ENCODE results near the gene AUTS2.

Gene AUTS2

DNA sequence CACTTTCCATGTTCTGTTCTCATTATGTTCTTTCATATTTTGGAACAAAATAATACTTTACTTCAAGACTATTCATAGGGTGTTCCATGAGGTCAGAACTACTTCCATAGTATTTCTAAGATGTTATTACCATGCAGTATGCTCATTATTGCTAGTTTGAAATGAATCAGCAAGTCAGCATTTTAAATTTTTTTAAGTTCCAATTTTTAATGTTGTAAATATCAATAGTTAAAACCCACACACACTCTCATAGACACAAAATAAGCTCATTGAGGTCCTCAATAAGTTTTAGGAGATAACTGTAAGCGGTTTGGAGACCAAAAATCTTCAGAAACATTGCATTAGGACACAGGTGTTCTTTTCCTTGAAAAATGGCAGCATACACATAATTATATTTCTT lies 550.7 kb downstream of the AUTS2 start:
- ChIA-PET CTCF (no interaction called here), POLR2A (no interaction called here)
- no peak for DNase-seq (ENCODE audit: extremely low spot score)
- TF ChIP-seq LEF1 (IDR thresholded peaks at IDR 0.05; ENCODE audit: borderline replicate concordance) (no peak), NFRKB (IDR thresholded peaks at IDR 0.05) (no peak), L3MBTL2 (conservative IDR thresholded peaks at IDR 0.05) (no peak), FOXK2 (IDR thresholded peaks at IDR 0.05) (no peak), SUZ12 (IDR thresholded peaks at IDR 0.05) (no peak), FOXA1 (IDR thresholded peaks at IDR 0.05) (no peak), ELF4 (IDR thresholded peaks at IDR 0.05) (no peak)
- TF ChIP-seq, protein P1, sequence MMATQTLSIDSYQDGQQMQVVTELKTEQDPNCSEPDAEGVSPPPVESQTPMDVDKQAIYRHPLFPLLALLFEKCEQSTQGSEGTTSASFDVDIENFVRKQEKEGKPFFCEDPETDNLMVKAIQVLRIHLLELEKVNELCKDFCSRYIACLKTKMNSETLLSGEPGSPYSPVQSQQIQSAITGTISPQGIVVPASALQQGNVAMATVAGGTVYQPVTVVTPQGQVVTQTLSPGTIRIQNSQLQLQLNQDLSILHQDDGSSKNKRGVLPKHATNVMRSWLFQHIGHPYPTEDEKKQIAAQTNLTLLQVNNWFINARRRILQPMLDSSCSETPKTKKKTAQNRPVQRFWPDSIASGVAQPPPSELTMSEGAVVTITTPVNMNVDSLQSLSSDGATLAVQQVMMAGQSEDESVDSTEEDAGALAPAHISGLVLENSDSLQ (IDR thresholded peaks at IDR 0.05) = no peak

DNA sequence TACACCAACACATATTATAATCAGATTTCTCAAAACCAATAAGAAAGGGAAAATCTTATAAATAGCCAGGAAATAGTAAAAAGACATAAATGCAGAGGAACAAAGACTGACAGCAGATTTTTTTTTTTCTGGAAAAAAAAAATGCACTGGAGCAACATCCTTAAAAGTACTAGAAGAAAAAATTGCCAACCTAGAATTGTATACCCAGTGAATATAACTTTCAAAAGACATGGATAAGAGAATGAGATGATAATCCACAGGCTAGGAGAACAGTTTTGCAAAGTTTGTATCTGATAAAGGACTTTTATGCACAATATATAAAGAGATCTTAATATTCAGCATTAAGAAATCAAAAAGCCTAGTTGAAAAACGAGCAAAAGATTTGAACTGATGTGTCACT lies 554.0 kb downstream of the AUTS2 start:
- ChIA-PET POLR2A (no interaction called here), CTCF (no interaction called here)
- DNase-seq (ENCODE audit: extremely low spot score) = no peak
- no peak for TF ChIP-seq LEF1 (IDR thresholded peaks at IDR 0.05; ENCODE audit: borderline replicate concordance)
- TF ChIP-seq SP1 (IDR thresholded peaks at IDR 0.05) = no peak
- TF ChIP-seq HDGF (IDR thresholded peaks at IDR 0.05; ENCODE audit: borderline replicate concordance) = no peak
- no peak for TF ChIP-seq ZNF384 (IDR thresholded peaks at IDR 0.05)
- TF ChIP-seq FOXM1 (IDR thresholded peaks at IDR 0.05; ENCODE audit: borderline replicate concordance) = no peak
- no peak for TF ChIP-seq ELF4 (IDR thresholded peaks at IDR 0.05)
- TF ChIP-seq SUZ12 (IDR thresholded peaks at IDR 0.05) = no peak
- TF ChIP-seq ARNT (IDR thresholded peaks at IDR 0.05) = no peak
- no peak for TF ChIP-seq TARDBP (IDR thresholded peaks at IDR 0.05)
- TF ChIP-seq FOXK2 (IDR thresholded peaks at IDR 0.05) = no peak
- TF ChIP-seq CTBP1 (IDR thresholded peaks at IDR 0.05; ENCODE audit: borderline replicate concordance) = no peak
- no peak for TF ChIP-seq BHLHE40 (IDR thresholded peaks at IDR 0.05; ENCODE audit: borderline replicate concordance)
- TF ChIP-seq, protein P1 (IDR thresholded peaks at IDR 0.05) = no peak
- no peak for TF ChIP-seq FOXA1 (IDR thresholded peaks at IDR 0.05)
- TF ChIP-seq NFRKB (IDR thresholded peaks at IDR 0.05) = no peak
- no peak for TF ChIP-seq L3MBTL2 (conservative IDR thresholded peaks at IDR 0.05)

DNA sequence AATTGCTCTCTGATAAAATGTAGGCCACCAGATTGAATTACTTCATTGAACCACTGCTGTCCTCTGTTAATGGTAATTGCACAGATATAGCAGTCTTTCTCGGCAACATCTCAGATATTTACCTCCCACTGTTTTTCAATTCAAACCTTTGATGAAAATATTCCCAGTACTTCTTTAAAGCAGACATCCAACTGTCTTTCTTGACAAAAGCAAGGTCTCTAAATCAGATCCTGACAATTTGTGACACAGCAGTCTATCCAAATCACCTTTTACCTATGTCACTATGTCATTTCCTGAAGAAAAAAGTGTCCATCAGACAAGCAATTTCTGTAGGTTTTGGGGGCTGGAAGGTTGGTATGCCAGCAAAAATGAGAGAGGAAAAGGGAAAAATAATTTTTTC lies 555.7 kb downstream of the AUTS2 start:
- ChIA-PET POLR2A (no interaction called here), CTCF (interaction anchor here (2.1 kb wide), 1 partner anchor 111 kb away, joined by 5 read pairs; no protein-coding TSS in a partner anchor)
- no peak for DNase-seq (ENCODE audit: extremely low spot score)
- no peak for TF ChIP-seq FOXA1 (IDR thresholded peaks at IDR 0.05)
- TF ChIP-seq NFRKB (IDR thresholded peaks at IDR 0.05) = no peak
- no peak for TF ChIP-seq SP1 (IDR thresholded peaks at IDR 0.05)
- TF ChIP-seq ELF4 (IDR thresholded peaks at IDR 0.05) = no peak
- TF ChIP-seq L3MBTL2 (conservative IDR thresholded peaks at IDR 0.05) = no peak
- no peak for TF ChIP-seq ARNT (IDR thresholded peaks at IDR 0.05)
- no peak for TF ChIP-seq FOXM1 (IDR thresholded peaks at IDR 0.05; ENCODE audit: borderline replicate concordance)
- no peak for TF ChIP-seq BHLHE40 (IDR thresholded peaks at IDR 0.05; ENCODE audit: borderline replicate concordance)
- TF ChIP-seq TARDBP (IDR thresholded peaks at IDR 0.05) = no peak

DNA sequence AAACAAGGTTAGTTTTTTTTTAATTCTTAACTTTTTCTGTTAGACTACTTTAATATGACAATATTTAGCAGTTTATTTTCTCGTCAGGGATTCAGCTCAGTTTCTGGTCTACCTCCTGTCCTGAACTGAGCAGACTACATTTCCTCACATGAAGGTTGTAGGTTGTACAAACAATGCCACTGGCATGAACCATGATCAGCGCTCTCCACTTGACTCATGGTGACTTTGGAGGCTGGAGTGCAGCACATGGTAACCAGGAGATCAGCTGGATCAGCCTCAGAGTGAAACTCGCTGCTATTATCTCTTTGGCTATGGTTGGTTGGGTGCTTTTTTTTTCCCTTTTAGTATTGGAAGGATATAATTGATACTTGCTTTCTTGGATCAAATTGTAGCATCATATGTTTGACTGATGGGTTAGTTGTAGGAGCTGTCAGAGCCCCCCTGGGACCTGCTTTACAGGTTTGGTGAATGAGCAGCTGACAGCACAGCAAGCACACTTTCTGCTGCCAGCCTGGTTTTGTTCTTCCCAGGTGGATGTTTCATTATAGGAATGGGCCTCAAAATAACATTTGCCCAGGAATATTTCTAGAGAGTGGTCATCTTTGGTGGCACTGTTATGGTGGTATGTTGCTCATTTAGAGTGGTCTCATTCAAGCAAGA lies 556.4 kb downstream of the AUTS2 start:
- DNase-seq (ENCODE audit: extremely low spot score) = no peak
- ChIA-PET POLR2A (no interaction called here), CTCF (interaction anchor here (2.1 kb wide), 1 partner anchor 112 kb away, joined by 5 read pairs; no protein-coding TSS in a partner anchor)
- TF ChIP-seq L3MBTL2 (conservative IDR thresholded peaks at IDR 0.05) (no peak), TARDBP (IDR thresholded peaks at IDR 0.05) (no peak), LEF1 (IDR thresholded peaks at IDR 0.05; ENCODE audit: borderline replicate concordance) (no peak), ZNF384 (IDR thresholded peaks at IDR 0.05) (no peak), NFRKB (IDR thresholded peaks at IDR 0.05) (no peak), SP1 (IDR thresholded peaks at IDR 0.05) (no peak), ARNT (IDR thresholded peaks at IDR 0.05) (no peak), FOXK2 (IDR thresholded peaks at IDR 0.05) (no peak), HDGF (IDR thresholded peaks at IDR 0.05; ENCODE audit: borderline replicate concordance) (no peak), CTBP1 (IDR thresholded peaks at IDR 0.05; ENCODE audit: borderline replicate concordance) (no peak), FOXA1 (IDR thresholded peaks at IDR 0.05) (no peak), ELF4 (IDR thresholded peaks at IDR 0.05) (no peak), BHLHE40 (IDR thresholded peaks at IDR 0.05; ENCODE audit: borderline replicate concordance) (no peak)
- TF ChIP-seq, protein P1 (IDR thresholded peaks at IDR 0.05) = no peak

DNA sequence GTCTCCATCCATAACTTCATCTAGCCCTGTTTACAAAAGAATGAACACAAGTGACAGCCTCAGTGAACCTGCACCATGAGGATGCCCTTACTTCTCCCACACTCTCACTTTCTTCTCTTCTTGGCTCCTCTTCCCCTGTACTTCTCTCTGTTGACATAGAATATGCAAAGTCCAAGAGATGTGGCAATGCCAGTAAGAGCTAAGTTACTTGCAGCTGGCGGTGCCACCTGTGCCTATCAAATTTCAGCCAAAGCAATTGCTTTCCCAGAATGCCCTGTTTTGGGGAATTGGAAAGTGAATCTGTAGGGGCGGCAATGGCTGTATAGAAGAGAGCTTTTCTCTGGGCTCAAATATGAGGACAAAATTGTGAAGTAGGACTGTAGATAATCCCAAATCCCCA lies 557.8 kb downstream of the AUTS2 start:
- CTCF ChIA-PET = interaction anchor here (1.1 to 2.1 kb wide), 2 partner anchors 12 to 114 kb away, joined by 4 to 5 read pairs; no protein-coding TSS in a partner anchor
- DNase-seq (ENCODE audit: extremely low spot score) = no peak
- TF ChIP-seq SUZ12 (IDR thresholded peaks at IDR 0.05) (no peak), L3MBTL2 (conservative IDR thresholded peaks at IDR 0.05) (no peak), NFRKB (IDR thresholded peaks at IDR 0.05) (no peak), SP1 (IDR thresholded peaks at IDR 0.05) (no peak), FOXK2 (IDR thresholded peaks at IDR 0.05) (no peak), ARNT (IDR thresholded peaks at IDR 0.05) (no peak), TARDBP (IDR thresholded peaks at IDR 0.05) (no peak), ZNF384 (IDR thresholded peaks at IDR 0.05) (no peak), BHLHE40 (IDR thresholded peaks at IDR 0.05; ENCODE audit: borderline replicate concordance) (no peak), CTBP1 (IDR thresholded peaks at IDR 0.05; ENCODE audit: borderline replicate concordance) (no peak), HDGF (IDR thresholded peaks at IDR 0.05; ENCODE audit: borderline replicate concordance) (no peak)
- TF ChIP-seq, protein P1 (IDR thresholded peaks at IDR 0.05) = no peak
- POLR2A ChIA-PET = no interaction called here
